HepG2 (cell line): Measurements from ENCODE around the gene MEIS3. TPM values are rescaled to one million over a fixed set of nuclear protein-coding genes. Genes with fewer than 3 reads are reported as not detected.
A peak's percentile ranks its signal among the peaks of the same experiment; 100 is the strongest.

Source experiments
- ARHGAP35 ChIP-seq: sonication (generic); formaldehyde crosslinking; IDR thresholded peaks from 2 replicates; pipeline ENCODE4 v1.9.0; 2022; ENCODE audit warnings: mild to moderate bottlenecking, inconsistent platforms, moderate library complexity, missing genetic modification reagents, borderline replicate concordance
- ARNT2 ChIP-seq: sonication (generic); formaldehyde crosslinking; IDR thresholded peaks from 2 replicates; pipeline ENCODE4 v1.8.0; 2022; ENCODE audit warnings: mild to moderate bottlenecking, low read depth, missing genetic modification reagents, moderate library complexity
- CBX5 ChIP-seq: sonication (generic); formaldehyde crosslinking; IDR thresholded peaks from 2 replicates; pipeline ENCODE4 v1.4.0; 2020; ENCODE audit warnings: missing genetic modification reagents, borderline replicate concordance
- IKZF1 ChIP-seq: fragments of 450-650 bp; IDR thresholded peaks from 2 replicates; pipeline ENCODE4 v1.7.1; 2016
- JUN ChIP-seq: sonication (generic); formaldehyde crosslinking; IDR thresholded peaks from 2 replicates; pipeline ENCODE4 v1.4.0; 2020; ENCODE audit warnings: mild to moderate bottlenecking, missing genetic modification reagents
- KLF15 ChIP-seq: sonication (generic); formaldehyde crosslinking; IDR thresholded peaks from 2 replicates; pipeline ENCODE4 v1.8.1; 2023; ENCODE audit warnings: borderline replicate concordance, mild to moderate bottlenecking, inconsistent platforms, missing genetic modification reagents, mixed read lengths
- MIER2 ChIP-seq: IDR thresholded peaks from 2 replicates; pipeline ENCODE4 v1.6.1; 2016; ENCODE audit warnings: missing biosample characterization, missing genetic modification reagents
- NR2F6 ChIP-seq, 2 experiments: IDR thresholded peaks; 2 replicates each; pipeline ENCODE4 v1.6.1; 2016; ENCODE audit warnings: antibody characterized with exemption in 1 of 2, mild to moderate bottlenecking in 1 of 2
- RAD21 ChIP-seq: fragments of 450-650 bp; formaldehyde crosslinking; IDR thresholded peaks from 2 replicates; pipeline ENCODE4 v1.5.0; 2020; ENCODE audit warnings: mild to moderate bottlenecking
- RBFOX2 ChIP-seq: fragments of 200-400 bp; formaldehyde crosslinking; IDR thresholded peaks from 2 replicates; pipeline ENCODE4 v1.6.1; 2017; ENCODE audit warnings: low read depth, mild to moderate bottlenecking, low read length
- RORA ChIP-seq: sonication (generic); formaldehyde crosslinking; IDR thresholded peaks from 2 replicates; pipeline ENCODE4 v1.5.0; 2020; ENCODE audit warnings: mild to moderate bottlenecking, missing genetic modification reagents, moderate library complexity
- SP4 ChIP-seq: sonication (generic); formaldehyde crosslinking; IDR thresholded peaks from 2 replicates; pipeline ENCODE4 v1.8.1; 2023; ENCODE audit warnings: mild to moderate bottlenecking, missing genetic modification reagents
- SP5 ChIP-seq: IDR thresholded peaks from 2 replicates; pipeline ENCODE4 v1.6.1; 2016; ENCODE audit warnings: low read depth, borderline replicate concordance
- SPEN ChIP-seq: sonication (generic); formaldehyde crosslinking; IDR thresholded peaks from 2 replicates; pipeline ENCODE4 v1.5.1; 2020; ENCODE audit warnings: low read depth, mild to moderate bottlenecking, missing genetic modification reagents
- SRSF9 ChIP-seq: fragments of 200-400 bp; formaldehyde crosslinking; IDR thresholded peaks from 2 replicates; pipeline ENCODE4 v1.6.1; 2018; ENCODE audit warnings: borderline replicate concordance, mild to moderate bottlenecking, low read depth, low read length; ENCODE audit not compliant: insufficient read depth, poor library complexity, severe bottlenecking
- TBX2 ChIP-seq: sonication (generic); formaldehyde crosslinking; IDR thresholded peaks from 2 replicates; pipeline ENCODE4 v1.5.0; 2020; ENCODE audit warnings: missing genetic modification reagents, mild to moderate bottlenecking, borderline replicate concordance
- ZNF160 ChIP-seq: sonication (generic); formaldehyde crosslinking; IDR thresholded peaks from 2 replicates; pipeline ENCODE4 v1.8.0; 2022; ENCODE audit warnings: mild to moderate bottlenecking, inconsistent platforms, missing genetic modification reagents
- ZNF17 ChIP-seq: sonication (generic); formaldehyde crosslinking; IDR thresholded peaks from 2 replicates; pipeline ENCODE4 v1.5.0; 2020; ENCODE audit warnings: mild to moderate bottlenecking, missing genetic modification reagents
- ZNF318 ChIP-seq: sonication (generic); formaldehyde crosslinking; IDR thresholded peaks from 2 replicates; pipeline ENCODE4 v1.4.0; 2020; ENCODE audit warnings: mild to moderate bottlenecking, missing genetic modification reagents
- ZNF558 ChIP-seq: sonication (generic); formaldehyde crosslinking; IDR thresholded peaks from 2 replicates; pipeline ENCODE4 v1.9.0; 2022; ENCODE audit warnings: mild to moderate bottlenecking, missing genetic modification reagents, borderline replicate concordance
- ZNF616 ChIP-seq: sonication (generic); formaldehyde crosslinking; IDR thresholded peaks from 2 replicates; pipeline ENCODE4 v1.5.0; 2020; ENCODE audit warnings: low read depth, mild to moderate bottlenecking, missing genetic modification reagents
- polyA plus RNA-seq, 8 experiments: library from polyadenylated mRNA; depleted of rRNA in 3 of 8; stranded (reverse) in 7 of 8; unstranded in 1 of 8; fragments of >200 nt; fragmentation: Illumina TruSeq in 4 of 8; extraction: Trizol in 4 of 8; gene quantifications; 2 replicates each; pipeline versions ENCODE4 v1.2.1 to v1.2.3, GENCODE V29; 2011 to 2016; ENCODE audit warnings: low read depth in 4 of 8, missing spikeins in 1 of 8, mixed read lengths in 1 of 8; ENCODE audit not compliant: insufficient read depth in 1 of 8
- total RNA-seq, 5 experiments: library from RNA; depleted of rRNA; stranded (reverse); fragments of >200 nt; fragmentation: Illumina TruSeq; extraction: Trizol; gene quantifications; 2 replicates each; pipeline ENCODE4 v1.2.3, GENCODE V29; 2016; ENCODE audit warnings: low read depth in 1 of 5
- TF ChIP-seq, protein P1 (sequence below): sonication (generic); formaldehyde crosslinking; IDR thresholded peaks from 2 replicates; pipeline ENCODE4 v1.4.0; 2020; ENCODE audit warnings: missing genetic modification reagents

Gene MEIS3
- total and polyA plus RNA-seq, 2 of the 13 experiments (the other 11 are each of a cell fraction or from before 2014, with no cell fraction given): 0.09 to 0.70 TPM

DNA sequence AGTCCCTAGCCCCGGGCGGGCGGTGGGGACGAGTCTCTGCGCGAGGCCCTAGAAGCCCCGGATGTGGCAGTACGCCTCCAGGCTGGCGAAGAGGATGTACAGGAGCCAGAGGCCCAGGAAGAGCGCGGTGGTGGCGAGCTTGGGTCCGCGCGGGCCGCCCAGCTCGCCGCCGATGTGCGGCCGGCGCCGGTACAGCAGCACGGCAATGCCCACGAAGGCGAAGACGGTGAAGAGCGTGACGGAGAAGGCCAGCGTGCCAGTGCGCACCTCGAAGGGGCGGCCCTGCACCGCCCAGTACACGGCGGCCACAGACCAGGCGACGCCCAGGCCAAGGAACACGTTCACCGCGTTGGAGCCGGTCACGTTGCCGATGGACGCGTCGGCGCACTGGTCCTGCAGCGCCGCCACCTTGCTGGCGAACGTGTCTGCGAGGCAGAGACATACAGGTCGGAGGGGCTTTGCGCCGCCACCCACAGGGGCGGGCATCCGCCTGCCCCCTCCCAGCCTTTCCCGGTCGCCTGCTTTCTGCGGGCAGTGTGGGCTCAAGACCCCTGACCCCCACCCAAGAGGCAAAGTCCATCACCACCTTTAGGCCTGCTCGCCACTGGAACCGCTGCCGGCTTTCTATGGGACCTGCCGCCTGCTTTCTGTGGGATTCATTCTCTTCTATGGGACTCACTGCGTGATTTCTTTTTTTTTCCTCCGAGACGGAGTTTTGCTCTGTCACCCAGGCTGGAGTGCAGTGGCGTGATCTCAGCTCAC is 10.9 kb upstream of the MEIS3 start (continued):
- peak; percentile 75 for TF ChIP-seq SPEN (CRISPR knock-in tag)
- TF ChIP-seq RAD21 (CRISPR knock-in tag): no peak
- no peak for TF ChIP-seq RORA
- TF ChIP-seq ARHGAP35 (CRISPR knock-in tag): peak; percentile 80; the same call in 1 of the 2 replicates
- no peak for TF ChIP-seq JUN
- TF ChIP-seq MIER2: peak; percentile 68; the same call in 1 of the 2 replicates
- TF ChIP-seq NR2F6 (IDR thresholded peaks at IDR 0.05): no peak
- no peak for TF ChIP-seq NR2F6 (CRISPR knock-in tag; IDR thresholded peaks at IDR 0.05)
- no peak; the same call in none of the 2 replicates for TF ChIP-seq RBFOX2
- TF ChIP-seq CBX5: no peak; the same call in 1 of the 2 replicates
- peak; percentile 94 for TF ChIP-seq ZNF616 (CRISPR knock-in tag)
- peak; percentile 71; the same call in 1 of the 2 replicates for TF ChIP-seq ZNF558 (CRISPR knock-in tag)
- peak; percentile 87 for TF ChIP-seq ARNT2
- peak; percentile 80; the same call in 1 of the 2 replicates for TF ChIP-seq TBX2 (CRISPR knock-in tag)
- TF ChIP-seq, protein P1, sequence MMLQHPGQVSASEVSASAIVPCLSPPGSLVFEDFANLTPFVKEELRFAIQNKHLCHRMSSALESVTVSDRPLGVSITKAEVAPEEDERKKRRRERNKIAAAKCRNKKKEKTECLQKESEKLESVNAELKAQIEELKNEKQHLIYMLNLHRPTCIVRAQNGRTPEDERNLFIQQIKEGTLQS (CRISPR knock-in tag): 0 out of 2 replicates have a peak, but pooled peaks have one; percentile 51
- TF ChIP-seq ZNF17 (CRISPR knock-in tag): no peak
- peak; percentile 22; the same call in 1 of the 2 replicates for TF ChIP-seq SP4
- TF ChIP-seq ZNF318 (CRISPR knock-in tag): 0 out of 2 replicates have a peak, but pooled peaks have one; percentile 56
- peak; percentile 80; the same call in 1 of the 2 replicates for TF ChIP-seq ZNF160 (CRISPR knock-in tag)
- no peak for TF ChIP-seq SRSF9
- peak; percentile 79; the same call in 1 of the 2 replicates for TF ChIP-seq KLF15 (CRISPR knock-in tag)
- peak; percentile 53; the same call in 1 of the 2 replicates for TF ChIP-seq SP5 (CRISPR knock-in tag)
- TF ChIP-seq IKZF1: no peak
